Keratinocyte (primary cell): Measurements from ENCODE around the gene NUP133. TPM values are rescaled to one million over a fixed set of nuclear protein-coding genes. Genes with fewer than 3 reads are reported as not detected.

Experiments
- DNase-seq: peaks from one replicate; pipeline ENCODE4 v3.0.0-alpha.2; 2011; ENCODE audit warnings: low read depth, missing footprints, low spot score
- FAIRE-seq: peaks from 2 replicates; lab custom pipeline; 2011; peaks lifted over from hg19 to GRCh38; lab: Jason Lieb, UNC
- H2AFZ ChIP-seq: 2 replicates; pipeline ENCODE4 v1.6.0; 2012; ENCODE audit warnings: low read length, control low read depth, inconsistent platforms; ENCODE audit not compliant: control insufficient read depth
- H3K27ac ChIP-seq: 2 replicates; pipeline ENCODE4 v1.5.1; 2011; ENCODE audit warnings: low read length; ENCODE audit not compliant: control insufficient read depth, insufficient read depth
- H3K27me3 ChIP-seq: 3 replicates; pipeline ENCODE4 v1.6.0; 2011; ENCODE audit warnings: low read length; ENCODE audit not compliant: control insufficient read depth, insufficient read depth; ENCODE audit errors: extremely low read depth
- H3K36me3 ChIP-seq, 2 experiments: 2 replicates in 1 of 2; 3 replicates in 1 of 2; pipeline ENCODE4 v1.5.1; 2011; ENCODE audit warnings: low read length in 2 of 2, mild to moderate bottlenecking in 1 of 2; ENCODE audit not compliant: control insufficient read depth in 2 of 2, insufficient read depth in 2 of 2; ENCODE audit errors: extremely low read depth in 1 of 2
- H3K4me1 ChIP-seq: 3 replicates; pipeline ENCODE4 v1.5.1; 2011; ENCODE audit warnings: low read length; ENCODE audit not compliant: control insufficient read depth, insufficient read depth; ENCODE audit errors: extremely low read depth
- H3K4me2 ChIP-seq: 3 replicates; pipeline ENCODE4 v1.6.0; 2011; ENCODE audit warnings: low read depth, low read length; ENCODE audit not compliant: control insufficient read depth, insufficient read depth; ENCODE audit errors: extremely low read depth
- H3K4me3 ChIP-seq, 3 experiments: fragments of 200-600 bp in 1 of 3; sonication (generic) in 1 of 3; 2 replicates in 2 of 3; 3 replicates in 1 of 3; pipeline ENCODE4 v1.5.1; 2011 to 2016; ENCODE audit warnings: low read length in 3 of 3, mild to moderate bottlenecking in 3 of 3, control low read depth in 2 of 3, inconsistent platforms in 1 of 3, low read depth in 1 of 3, mixed read lengths in 1 of 3, mixed run types in 1 of 3, moderate library complexity in 1 of 3; ENCODE audit not compliant: control insufficient read depth in 2 of 3, insufficient read depth in 2 of 3; ENCODE audit errors: extremely low read depth in 1 of 3
- H3K79me2 ChIP-seq: 2 replicates; pipeline ENCODE4 v1.6.0; 2012; ENCODE audit warnings: low read length; ENCODE audit not compliant: control insufficient read depth, insufficient read depth
- H3K9ac ChIP-seq: 3 replicates; pipeline ENCODE4 v1.6.0; 2011; ENCODE audit warnings: low read length; ENCODE audit not compliant: control insufficient read depth, insufficient read depth; ENCODE audit errors: extremely low read depth
- H3K9me1 ChIP-seq: 3 replicates; pipeline ENCODE4 v1.6.0; 2011; ENCODE audit warnings: low read length; ENCODE audit not compliant: control insufficient read depth, insufficient read depth; ENCODE audit errors: extremely low read depth
- H3K9me3 ChIP-seq: 2 replicates; pipeline ENCODE4 v1.5.1; 2012; ENCODE audit warnings: low read depth, low read length; ENCODE audit not compliant: control insufficient read depth
- H4K20me1 ChIP-seq: 3 replicates; pipeline ENCODE4 v1.6.0; 2011; ENCODE audit warnings: low read length; ENCODE audit not compliant: control insufficient read depth, insufficient read depth; ENCODE audit errors: extremely low read depth
- CTCF ChIP-seq, 3 experiments: IDR thresholded peaks in 1 of 3; conservative IDR thresholded peaks in 1 of 3; optimal IDR thresholded peaks in 1 of 3; 2 replicates in 2 of 3; 3 replicates in 1 of 3; pipeline versions ENCODE3 to v1.5.1; 2011; ENCODE audit warnings: low read length in 3 of 3, mild to moderate bottlenecking in 3 of 3, moderate library complexity in 2 of 3, control low read depth in 1 of 3, inconsistent platforms in 1 of 3; ENCODE audit not compliant: insufficient read depth in 2 of 3; ENCODE audit errors: extremely low read depth in 1 of 3
- EZH2 ChIP-seq: IDR thresholded peaks from one replicate; pipeline ENCODE4 v1.6.1; 2012; ENCODE audit warnings: inconsistent platforms, mild to moderate bottlenecking, low read length, moderate library complexity
- dilution Hi-C: fragments of 300-500 bp; cut with MboI; formaldehyde crosslinking; loops from one replicate; pipeline ENCODE4 v1.7.0; 2020; ENCODE audit warnings: low sequenced_read_pairs; ENCODE audit not compliant: extremely low pct_ligation_motif_present
- polyA plus RNA-seq, 5 experiments: library from polyadenylated mRNA; depleted of rRNA in 3 of 5; stranded (reverse) in 3 of 5; stranded (forward) in 1 of 5; unstranded in 1 of 5; fragments of >200 nt; gene quantifications; 1 replicate in 1 of 5; 2 replicates in 3 of 5; 3 replicates in 1 of 5; pipeline versions ENCODE4 v1.2.1 to v1.2.3, GENCODE V29; 2011 to 2012; ENCODE audit warnings: missing spikeins in 2 of 5, low read depth in 1 of 5, low replicate concordance in 1 of 5

The NUP133 gene
- polyA plus RNA-seq, 1 donor (not counting 4 experiments of a cell fraction or from before 2014, with no cell fraction given), result 25.2 TPM

- peak overlapping the region; percentile 97 for H3K9ac ChIP-seq
- dilution Hi-C loops, result no loop called here
- TF ChIP-seq CTCF (optimal IDR thresholded peaks at IDR 0.05 in 1 of 3, IDR thresholded peaks at IDR 0.05 in 1 of 3, conservative IDR thresholded peaks at IDR 0.05 in 1 of 3; ENCODE audit: extremely low read depth in 1 of 3, insufficient read depth in 2 of 3, low read length in 3 of 3) (no peak), EZH2 (no peak)
Measured at GRCh38 chr1:229507502-229507901, 639 bp downstream of the NUP133 start.

GRCh38 chr1:229506633-229507032 lies 1.5 kb downstream of the NUP133 start:
- peak overlapping the region; percentile 97 for H3K9ac ChIP-seq
- DNase-seq, result no peak
- no peak overlapping the region for H3K27ac ChIP-seq

More at GRCh38 chr1:229507502-229507901, 639 bp downstream of the NUP133 start:
- Histone ChIP-seq H3K4me1 (peaks cover 17% of the 10 kb centered on the region), H3K4me2 (peak overlapping the region; percentile 90), H3K4me3 (peak overlapping the region; percentile 70 to 93 (median 92)), H2AFZ (peak overlapping the region; percentile 74), H4K20me1 (no peaks in the 10 kb centered on the region), H3K36me3 (peaks cover 0 to 4% of the 10 kb centered on the region in 2 experiments), H3K27me3 (no peaks in the 10 kb centered on the region), H3K27ac (peak overlapping the region; percentile 98), H3K79me2 (peaks cover 28% of the 10 kb centered on the region), H3K9me1 (no peaks in the 10 kb centered on the region), H3K9me3 (no peaks in the 10 kb centered on the region)
- FAIRE-seq, result no peak
- DNase-seq, result no peak

More at GRCh38 chr1:229506633-229507032, 1.5 kb downstream of the NUP133 start:
- H3K4me2 ChIP-seq, result peak overlapping the region; percentile 90
- peaks cover 17% of the 10 kb centered on the region for H3K4me1 ChIP-seq
- TF ChIP-seq EZH2 (no peak), CTCF (optimal IDR thresholded peaks at IDR 0.05 in 1 of 3, IDR thresholded peaks at IDR 0.05 in 1 of 3, conservative IDR thresholded peaks at IDR 0.05 in 1 of 3; ENCODE audit: extremely low read depth in 1 of 3, insufficient read depth in 2 of 3, low read length in 3 of 3) (no peak)
- H4K20me1 ChIP-seq, result no peaks in the 10 kb centered on the region
- H3K36me3 ChIP-seq, result peaks cover 2 to 4% of the 10 kb centered on the region in 2 experiments
- no peak for FAIRE-seq
- dilution Hi-C loops, result no loop called here
- no peaks in the 10 kb centered on the region for H3K9me3 ChIP-seq
- no peaks in the 10 kb centered on the region for H3K27me3 ChIP-seq
- H3K9me1 ChIP-seq, result no peaks in the 10 kb centered on the region
- H3K4me3 ChIP-seq, result peak overlapping the region; percentile 70 to 93 (median 92)
- peaks cover 28% of the 10 kb centered on the region for H3K79me2 ChIP-seq
- no peak overlapping the region for H2AFZ ChIP-seq
